Measurements from ENCODE around the gene FSTL3.

FSTL3 gene

GRCh38 chr19:633786-634639, 42.2 kb upstream of the FSTL3 start:
- TF ChIP-seq ZFX (IDR thresholded peaks at IDR 0.05), result no peak
- H3K27ac ChIP-seq, result peak overlapping the region; percentile 84

GRCh38 chr19:634975-635652, 41.1 kb upstream of the FSTL3 start:
- H3K27ac ChIP-seq, result no peak overlapping the region
- TF ChIP-seq ZFX (IDR thresholded peaks at IDR 0.05), result no peak
- no peak for TF ChIP-seq CTCF (conservative IDR thresholded peaks at IDR 0.05)

DNA sequence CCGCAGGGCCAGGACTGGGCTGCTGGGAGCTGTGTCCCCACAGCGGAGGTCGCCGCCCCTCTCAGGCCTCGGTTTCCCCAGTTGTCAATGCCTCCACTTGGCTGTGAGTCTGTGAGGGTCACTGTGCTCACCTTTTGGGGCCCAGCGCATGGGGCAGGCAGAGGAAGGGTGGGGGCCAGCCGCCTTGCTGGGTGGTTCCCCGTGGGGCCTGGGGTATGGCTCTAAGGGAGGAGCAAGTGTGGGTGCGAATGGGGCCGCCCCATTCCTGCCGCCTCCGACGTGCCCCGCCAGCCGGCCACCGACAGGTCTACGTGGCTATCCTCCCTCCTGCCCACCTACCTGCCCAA, 37.3 kb upstream of the FSTL3 start:
- TF ChIP-seq ZFX (IDR thresholded peaks at IDR 0.05) (no peak), CTCF (conservative IDR thresholded peaks at IDR 0.05) (no peak)
- peak overlapping the region; percentile 4; the same call in 1 of the 2 replicates for H3K27ac ChIP-seq

- TF ChIP-seq CTCF (conservative IDR thresholded peaks at IDR 0.05) (no peak), ZFX (IDR thresholded peaks at IDR 0.05) (no peak)
- H3K27ac ChIP-seq, result peak within 1 kb of the TSS; percentile 26
These were observed 36.7 kb upstream of the FSTL3 start, which contains the start of gene FGF22 for GRCh38 chr19:639253-640160. Gene FGF22, plus strand, starts transcription at chr19:639879. Its CDS starts 47 bp downstream, at chr19:639926.

DNA sequence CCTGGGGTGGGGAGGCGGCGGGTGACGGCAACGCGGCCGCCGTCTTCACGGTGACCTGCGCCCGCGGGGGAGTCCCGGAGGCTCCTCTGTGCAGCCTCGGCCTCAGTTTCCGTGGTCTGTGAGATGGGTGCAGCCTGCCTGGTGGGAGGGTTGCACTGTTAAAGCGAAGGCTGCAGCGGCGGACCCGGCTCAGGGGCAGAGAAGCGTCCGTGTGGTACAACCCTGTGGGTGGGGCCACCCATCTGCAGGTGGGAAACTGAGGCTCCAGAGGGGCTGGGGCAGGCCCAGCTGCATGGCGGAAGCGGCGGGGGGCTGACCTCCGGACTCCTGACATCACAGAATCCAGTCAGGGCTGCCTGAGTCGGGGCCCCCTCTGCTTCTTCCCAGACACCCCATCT, 36.0 kb upstream of the FSTL3 start:
- H3K27ac ChIP-seq, result peak overlapping the region; percentile 26
- TF ChIP-seq ZFX (IDR thresholded peaks at IDR 0.05) (no peak), CTCF (conservative IDR thresholded peaks at IDR 0.05) (no peak)

- H3K27ac ChIP-seq, result no peak overlapping the region; the same call in 1 of the 2 replicates
- TF ChIP-seq ZFX (IDR thresholded peaks at IDR 0.05), result no peak
- TF ChIP-seq CTCF (conservative IDR thresholded peaks at IDR 0.05), result no peak
These were observed 35.5 kb upstream of the FSTL3 start for GRCh38 chr19:640606-641189.

GRCh38 chr19:641702-642101, 34.5 kb upstream of the FSTL3 start:
- no peak overlapping the region for H3K27ac ChIP-seq
- no peak for TF ChIP-seq CTCF (conservative IDR thresholded peaks at IDR 0.05)
- no peak for TF ChIP-seq ZFX (IDR thresholded peaks at IDR 0.05)
